Naive thymus-derived CD4-positive, alpha-beta T cell (primary cell): ENCODE results near the gene ADGRG3. TPM values are rescaled to one million over a fixed set of nuclear protein-coding genes. Genes with fewer than 3 reads are reported as not detected.
A peak's percentile ranks its signal among the peaks of the same experiment; 100 is the strongest.
"Not testable (repeated sequence)": the region's sequence is repeated elsewhere in the genome, so short reads cannot be mapped to it uniquely, and the experiment has no call there.

ENCODE experiments used
- ATAC-seq: fragments of 150-1000 bp; cut with Tn5 transposase; 2 replicates; pipeline ENCODE4 v1.10.0; 2021; ENCODE audit warnings: mild to moderate bottlenecking, moderate library complexity
- CTCF ChIA-PET: fragments of 350-600 bp; sonication (Branson Sonifier 250); formaldehyde crosslinking; loops from one replicate; lab custom pipeline; 2021; ENCODE audit warnings: antibody characterized with exemption; lab: Charles Lee
- POLR2A ChIA-PET: fragments of 350-600 bp; sonication (Branson Sonifier 250); formaldehyde crosslinking; loops from one replicate; lab custom pipeline; 2021; ENCODE audit warnings: antibody characterized with exemption, inconsistent platforms; lab: Charles Lee
- DNase-seq, 9 donors: peaks; one replicate each; pipeline versions ENCODE4 v3.0.0 to v3.0.0-alpha.2; 2020 to 2022; ENCODE audit warnings: mixed read lengths in 1 of 9
- H3K27ac ChIP-seq: one replicate; pipeline ENCODE4 v1.7.0; 2013; ENCODE audit warnings: mild to moderate bottlenecking, low read depth, low read length, moderate library complexity
- H3K27me3 ChIP-seq, 2 donors: one replicate each; pipeline ENCODE4 v1.7.0; 2013; ENCODE audit warnings: low read length in 2 of 2, mild to moderate bottlenecking in 2 of 2, moderate library complexity in 2 of 2; ENCODE audit not compliant: control insufficient read depth in 2 of 2, insufficient read depth in 2 of 2
- H3K36me3 ChIP-seq, 3 experiments: 1 replicate in 2 of 3; 2 replicates in 1 of 3; pipeline ENCODE4 v1.7.0; 2013; ENCODE audit warnings: low read length in 3 of 3, mild to moderate bottlenecking in 3 of 3, moderate library complexity in 1 of 3; ENCODE audit not compliant: insufficient read depth in 3 of 3, control insufficient read depth in 2 of 3
- H3K4me1 ChIP-seq, 2 donors: one replicate each; pipeline ENCODE4 v1.7.0; 2013; ENCODE audit warnings: low read length in 2 of 2, mild to moderate bottlenecking in 2 of 2, moderate library complexity in 1 of 2; ENCODE audit not compliant: control insufficient read depth in 2 of 2, insufficient read depth in 2 of 2
- H3K4me3 ChIP-seq: 2 replicates; pipeline ENCODE4 v1.7.0; 2013; ENCODE audit warnings: mild to moderate bottlenecking, low read length
- H3K9me3 ChIP-seq, 3 experiments: 1 replicate in 2 of 3; 2 replicates in 1 of 3; pipeline ENCODE4 v1.7.0; 2013; ENCODE audit warnings: low read length in 3 of 3; ENCODE audit not compliant: control insufficient read depth in 2 of 3
- H3K27ac Mint-ChIP-seq, 9 donors: one replicate each; pipeline ENCODE4 v1.8.0; 2020 to 2022; ENCODE audit warnings: mixed read lengths in 9 of 9, mild to moderate bottlenecking in 8 of 9, moderate library complexity in 5 of 9, inconsistent platforms in 2 of 9
- H3K27me3 Mint-ChIP-seq, 5 donors: one replicate each; pipeline ENCODE4 v1.8.0; 2021 to 2022; ENCODE audit warnings: mixed read lengths in 5 of 5, mild to moderate bottlenecking in 1 of 5
- H3K36me3 Mint-ChIP-seq, 5 donors: one replicate each; pipeline ENCODE4 v1.8.0; 2020 to 2022; ENCODE audit warnings: mixed read lengths in 5 of 5, mild to moderate bottlenecking in 3 of 5, inconsistent platforms in 1 of 5
- H3K4me1 Mint-ChIP-seq, 7 donors: one replicate each; pipeline ENCODE4 v1.8.0; 2020 to 2022; ENCODE audit warnings: mixed read lengths in 7 of 7, mild to moderate bottlenecking in 3 of 7, inconsistent platforms in 1 of 7
- H3K4me3 Mint-ChIP-seq, 10 donors: one replicate each; pipeline ENCODE4 v1.8.0; 2020 to 2022; ENCODE audit warnings: mild to moderate bottlenecking in 10 of 10, mixed read lengths in 10 of 10, moderate library complexity in 6 of 10, inconsistent platforms in 2 of 10
- H3K9me3 Mint-ChIP-seq, 11 donors: one replicate each; pipeline ENCODE4 v1.8.0; 2020 to 2022; ENCODE audit warnings: mixed read lengths in 11 of 11, mild to moderate bottlenecking in 4 of 11, inconsistent platforms in 1 of 11, moderate library complexity in 1 of 11
- intact Hi-C, 2 donors: fragments of 100-400 bp; cut with micrococcal nuclease; formaldehyde crosslinking; loops; one replicate each; pipeline ENCODE4 v1.15.1; 2023
- polyA plus RNA-seq, 2 donors: library from polyadenylated mRNA; unstranded; fragments of 300-500 nt; fragmentation: Illumina TruSeq; gene quantifications; one replicate each; pipeline ENCODE4 v1.2.3, GENCODE V29; 2021
- total RNA-seq, 6 experiments: library from RNA in 5 of 6; stranded (reverse) in 5 of 6; gene quantifications; 1 replicate in 5 of 6; 2 replicates in 1 of 6; pipeline ENCODE4 v1.2.3 and lab custom pipeline; 2021 to 2026

ADGRG3 gene
- total and polyA plus RNA-seq, 7 experiments from 2014 or later = 4.9 to 14.1 TPM; not detected in 5

- no peak overlapping the region for H3K4me3 Mint-ChIP-seq
- no peaks in the 10 kb centered on the region for H3K9me3 Mint-ChIP-seq
- CTCF ChIA-PET = no interaction called here
- no peaks in the 10 kb centered on the region for H3K36me3 ChIP-seq
- no peaks in the 10 kb centered on the region for H3K36me3 Mint-ChIP-seq
- ATAC-seq (no peak), DNase-seq (no peak)
- POLR2A ChIA-PET = no interaction called here
- H3K4me3 ChIP-seq = no peak overlapping the region
- no peaks in the 10 kb centered on the region for H3K4me1 ChIP-seq
- H3K27me3 ChIP-seq = no peaks in the 10 kb centered on the region
- peaks cover 0 to 30% (median 4%) of the 10 kb centered on the region in 5 donors for H3K27me3 Mint-ChIP-seq
- no peak overlapping the region for H3K27ac ChIP-seq
- H3K27ac Mint-ChIP-seq = no peak overlapping the region
- no peaks in the 10 kb centered on the region for H3K9me3 ChIP-seq
- intact Hi-C loops = no loop called here
- peaks cover 0 to 2% (median 0%) of the 10 kb centered on the region in 7 donors for H3K4me1 Mint-ChIP-seq
Measured at GRCh38 chr16:57711993-57712392, 43.9 kb downstream of the ADGRG3 start.

- DNase-seq, H3K4me3 Mint-ChIP-seq, H3K36me3 ChIP-seq, CTCF ChIA-PET, H3K4me1 ChIP-seq, H3K36me3 Mint-ChIP-seq, H3K27ac Mint-ChIP-seq, intact Hi-C loops, H3K27ac ChIP-seq, H3K9me3 ChIP-seq, H3K9me3 Mint-ChIP-seq, ATAC-seq, H3K4me1 Mint-ChIP-seq, H3K27me3 ChIP-seq, POLR2A ChIA-PET, H3K4me3 ChIP-seq: not testable (repeated sequence)
- H3K27me3 Mint-ChIP-seq = peaks cover 0 to 30% (median 2%) of the 10 kb centered on the region in 5 donors
Measured at GRCh38 chr16:57712569-57712968, 44.5 kb downstream of the ADGRG3 start.

- H3K36me3 Mint-ChIP-seq = no peaks in the 10 kb centered on the region
- H3K27me3 ChIP-seq = no peaks in the 10 kb centered on the region
- POLR2A ChIA-PET = no interaction called here
Measured at GRCh38 chr16:57713596-57713995, 45.5 kb downstream of the ADGRG3 start.

GRCh38 chr16:57714047-57714446 is 45.9 kb downstream of the ADGRG3 start:
- peaks cover 0 to 30% (median 0%) of the 10 kb centered on the region in 5 donors for H3K27me3 Mint-ChIP-seq
- no peak overlapping the region for H3K27ac Mint-ChIP-seq
- no peaks in the 10 kb centered on the region for H3K36me3 Mint-ChIP-seq
- Histone ChIP-seq H3K27me3 (no peaks in the 10 kb centered on the region), H3K4me1 (no peaks in the 10 kb centered on the region), H3K4me3 (no peak overlapping the region), H3K36me3 (no peaks in the 10 kb centered on the region), H3K9me3 (no peaks in the 10 kb centered on the region), H3K27ac (no peak overlapping the region)
- ChIA-PET POLR2A (no interaction called here), CTCF (no interaction called here)
- H3K4me3 Mint-ChIP-seq = no peak overlapping the region
- ATAC-seq = no peak
- peaks cover 0 to 2% (median 0%) of the 10 kb centered on the region in 7 donors for H3K4me1 Mint-ChIP-seq
- no peaks in the 10 kb centered on the region for H3K9me3 Mint-ChIP-seq
- intact Hi-C loops = no loop called here
- no peak for DNase-seq

More at GRCh38 chr16:57713596-57713995, 45.5 kb downstream of the ADGRG3 start:
- Histone ChIP-seq H3K27ac (no peak overlapping the region), H3K4me3 (no peak overlapping the region), H3K9me3 (no peaks in the 10 kb centered on the region), H3K36me3 (no peaks in the 10 kb centered on the region), H3K4me1 (no peaks in the 10 kb centered on the region)
- ATAC-seq (no peak), DNase-seq (no peak)
- Mint-ChIP-seq H3K4me1 (peaks cover 0 to 2% (median 0%) of the 10 kb centered on the region in 7 donors), H3K27me3 (peaks cover 0 to 30% (median 0%) of the 10 kb centered on the region in 5 donors), H3K9me3 (no peaks in the 10 kb centered on the region), H3K4me3 (no peak overlapping the region), H3K27ac (no peak overlapping the region)
- CTCF ChIA-PET = no interaction called here
- intact Hi-C loops = no loop called here

- intact Hi-C loops = loop anchor here (1.0 to 2.0 kb wide), 4 partner anchors 71 to 144 kb away; no protein-coding TSS in a partner anchor
- Mint-ChIP-seq H3K27me3 (peaks cover 0 to 2% (median 0%) of the 10 kb centered on the region in 5 donors), H3K27ac (no peak overlapping the region), H3K9me3 (no peaks in the 10 kb centered on the region), H3K4me1 (no peaks in the 10 kb centered on the region), H3K4me3 (no peak overlapping the region), H3K36me3 (no peaks in the 10 kb centered on the region)
- H3K27ac ChIP-seq = no peak overlapping the region
- H3K4me1 ChIP-seq = no peaks in the 10 kb centered on the region
- H3K4me3 ChIP-seq = no peak overlapping the region
- peak; percentile 75 for ATAC-seq
- DNase-seq = peak in 5 of 9 donors; percentile 21 to 40 (median 25)
- CTCF ChIA-PET = no interaction called here
- no peaks in the 10 kb centered on the region for H3K36me3 ChIP-seq
- H3K9me3 ChIP-seq = no peaks in the 10 kb centered on the region
- no peaks in the 10 kb centered on the region for H3K27me3 ChIP-seq
- POLR2A ChIA-PET = no interaction called here
Measured at GRCh38 chr16:57720142-57720575, 52.1 kb downstream of the ADGRG3 start.

- ChIA-PET CTCF (interaction anchor here (0.9 kb wide), 1 partner anchor 72 kb away, joined by 3 read pairs; no protein-coding TSS in a partner anchor), POLR2A (no interaction called here)
- DNase-seq = no peak
- H3K27ac Mint-ChIP-seq = no peak overlapping the region
- H3K27me3 Mint-ChIP-seq = peaks cover 0 to under 1% (median 0%) of the 10 kb centered on the region in 5 donors
- no peaks in the 10 kb centered on the region for H3K9me3 Mint-ChIP-seq
- H3K9me3 ChIP-seq = no peaks in the 10 kb centered on the region
- no peaks in the 10 kb centered on the region for H3K36me3 Mint-ChIP-seq
- H3K27ac ChIP-seq = no peak overlapping the region
- H3K4me1 Mint-ChIP-seq = no peaks in the 10 kb centered on the region
- ATAC-seq = no peak
- intact Hi-C loops = loop anchor here in 1 of 2 donors (2.0 kb wide), 1 partner anchor 131 kb away; no protein-coding TSS in a partner anchor
- no peak overlapping the region for H3K4me3 Mint-ChIP-seq
- H3K4me3 ChIP-seq = no peak overlapping the region
- no peaks in the 10 kb centered on the region for H3K27me3 ChIP-seq
- H3K36me3 ChIP-seq = no peaks in the 10 kb centered on the region
- no peaks in the 10 kb centered on the region for H3K4me1 ChIP-seq
Measured at GRCh38 chr16:57721356-57722209, 53.5 kb downstream of the ADGRG3 start.

- POLR2A ChIA-PET = no interaction called here
- Mint-ChIP-seq H3K4me3 (no peak overlapping the region), H3K27ac (peak overlapping the region in 1 of 9 donors; percentile 31), H3K36me3 (no peaks in the 10 kb centered on the region), H3K9me3 (no peaks in the 10 kb centered on the region), H3K27me3 (no peaks in the 10 kb centered on the region), H3K4me1 (no peaks in the 10 kb centered on the region)
- Histone ChIP-seq H3K36me3 (no peaks in the 10 kb centered on the region), H3K4me3 (no peak overlapping the region), H3K27ac (no peak overlapping the region), H3K9me3 (no peaks in the 10 kb centered on the region), H3K27me3 (no peaks in the 10 kb centered on the region), H3K4me1 (no peaks in the 10 kb centered on the region)
- intact Hi-C loops = no loop called here
- CTCF ChIA-PET = no interaction called here
- DNase-seq (no peak), ATAC-seq (no peak)
Measured at GRCh38 chr16:57722210-57722499, 54.0 kb downstream of the ADGRG3 start.
